Measurements from ENCODE around the gene UCHL3.

- TF ChIP-seq EZH2 (IDR thresholded peaks at IDR 0.05; ENCODE audit: insufficient read depth, poor library complexity, severe bottlenecking) (no peak), EZH2phosphoT487 (IDR thresholded peaks at IDR 0.05; ENCODE audit: insufficient read depth, low read depth) (no peak)
Observed at GRCh38 chr13:75618308-75618707, 68.7 kb downstream of the UCHL3 start.
